ENCODE data around the gene DOC2B. TPM values are rescaled to one million over a fixed set of nuclear protein-coding genes. Genes with fewer than 3 reads are reported as not detected.

The DOC2B gene
- total RNA-seq, 1 donor from 2014 or later, result 0.11 TPM

DNA sequence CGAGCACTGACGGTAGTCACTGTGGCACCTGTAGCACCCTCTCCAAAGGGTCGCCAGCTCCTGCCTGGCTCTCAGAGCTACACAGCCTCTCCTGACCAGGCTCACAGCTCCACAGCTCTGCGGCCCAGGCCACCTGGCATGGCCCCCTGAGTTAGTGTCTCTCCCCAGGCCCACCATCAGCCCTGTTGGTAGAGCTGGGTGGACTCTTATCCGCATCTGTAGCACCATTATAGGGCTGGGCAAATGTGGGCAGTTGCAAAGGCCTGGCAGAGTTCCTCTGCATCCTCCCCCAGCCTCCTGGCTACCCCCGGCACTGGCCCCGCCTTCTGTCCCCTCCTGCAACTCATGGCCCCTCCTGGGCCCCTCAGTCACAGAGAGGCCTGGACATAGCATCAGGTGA, 25.9 kb downstream of the DOC2B start:
- H3K4me3 Mint-ChIP-seq (ENCODE audit: unreplicated experiment), result no peak overlapping the region
- FAIRE-seq, result no peak
- no peak overlapping the region for H3K27ac Mint-ChIP-seq (ENCODE audit: unreplicated experiment)

DNA sequence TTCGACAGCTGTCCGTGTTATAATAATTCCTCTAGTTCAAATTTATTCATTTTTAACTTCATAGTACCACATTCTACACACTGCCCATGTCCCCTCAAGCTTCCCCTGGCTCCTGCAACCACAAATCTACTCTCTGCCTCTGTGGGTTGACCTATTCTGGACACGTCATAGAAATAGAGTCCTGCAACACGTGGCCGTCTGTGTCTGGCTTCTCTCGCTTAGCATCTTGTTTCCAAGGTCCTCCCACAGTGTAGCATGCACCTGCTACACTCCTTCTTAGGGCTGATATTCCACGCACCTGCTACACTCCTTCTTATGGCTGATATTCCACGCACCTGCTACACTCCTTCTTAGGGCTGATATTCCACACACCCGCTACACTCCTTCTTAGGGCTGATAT, 27.6 kb downstream of the DOC2B start:
- peaks cover 2% of the 10 kb centered on the region for H3K9me3 Mint-ChIP-seq (ENCODE audit: unreplicated experiment)
- no peak overlapping the region for H3K9ac ChIP-seq (ENCODE audit: low read length)
- no peak overlapping the region for H3K27ac Mint-ChIP-seq (ENCODE audit: unreplicated experiment)
- no peak overlapping the region for H3K27ac ChIP-seq (ENCODE audit: low read depth, low read length)
- FAIRE-seq (no peak), DNase-seq (ENCODE audit: low read depth) (no peak)
- H3K36me3 Mint-ChIP-seq (ENCODE audit: low read depth, unreplicated experiment), result no peaks in the 10 kb centered on the region
- H3K27me3 Mint-ChIP-seq (ENCODE audit: low read depth, unreplicated experiment), result peaks cover 34% of the 10 kb centered on the region
- H3K9me3 ChIP-seq (ENCODE audit: insufficient read depth, low read depth, low read length), result no peaks in the 10 kb centered on the region
- H3K4me3 Mint-ChIP-seq (ENCODE audit: unreplicated experiment), result no peak overlapping the region
- no peak overlapping the region for H2AFZ ChIP-seq (ENCODE audit: low read depth, low read length)
- no peaks in the 10 kb centered on the region for H3K4me1 ChIP-seq (ENCODE audit: insufficient read depth, low read length)
- no peak overlapping the region for H3K4me2 ChIP-seq (ENCODE audit: low read length)
- no peaks in the 10 kb centered on the region for H3K79me2 ChIP-seq (ENCODE audit: insufficient read depth, low read length)
- H4K20me1 ChIP-seq (ENCODE audit: insufficient read depth, low read length), result no peaks in the 10 kb centered on the region
- H3K4me3 ChIP-seq (ENCODE audit: insufficient read depth, low read depth, low read length), result no peak overlapping the region
- H3K4me1 Mint-ChIP-seq (ENCODE audit: low read depth, unreplicated experiment), result no peaks in the 10 kb centered on the region
- no peak for TF ChIP-seq CTCF (IDR thresholded peaks at IDR 0.05; ENCODE audit: insufficient read depth, low read depth, low read length)
- TF ChIP-seq EZH2 (IDR thresholded peaks at IDR 0.05; ENCODE audit: insufficient read depth, low read length), result no peak
- no peaks in the 10 kb centered on the region for H3K27me3 ChIP-seq (ENCODE audit: insufficient read depth, low read length)
- H3K36me3 ChIP-seq (ENCODE audit: insufficient read depth, low read length), result no peaks in the 10 kb centered on the region

More for the DNA sequence above, 25.9 kb downstream of the DOC2B start:
- DNase-seq (ENCODE audit: low read depth), result no peak
- no peaks in the 10 kb centered on the region for H3K27me3 ChIP-seq (ENCODE audit: insufficient read depth, low read length)
- H3K4me2 ChIP-seq (ENCODE audit: low read length), result no peak overlapping the region
- H4K20me1 ChIP-seq (ENCODE audit: insufficient read depth, low read length), result no peaks in the 10 kb centered on the region
- no peak overlapping the region for H3K4me3 ChIP-seq (ENCODE audit: insufficient read depth, low read depth, low read length)
- Mint-ChIP-seq H3K9me3 (ENCODE audit: unreplicated experiment) (peaks cover 2% of the 10 kb centered on the region), H3K36me3 (ENCODE audit: low read depth, unreplicated experiment) (no peaks in the 10 kb centered on the region), H3K27me3 (ENCODE audit: low read depth, unreplicated experiment) (peaks cover 28% of the 10 kb centered on the region), H3K4me1 (ENCODE audit: low read depth, unreplicated experiment) (no peaks in the 10 kb centered on the region)
- no peaks in the 10 kb centered on the region for H3K9me3 ChIP-seq (ENCODE audit: insufficient read depth, low read depth, low read length)
- TF ChIP-seq CTCF (IDR thresholded peaks at IDR 0.05; ENCODE audit: insufficient read depth, low read depth, low read length), result no peak
- TF ChIP-seq EZH2 (IDR thresholded peaks at IDR 0.05; ENCODE audit: insufficient read depth, low read length), result no peak
- H3K27ac ChIP-seq (ENCODE audit: low read depth, low read length), result no peak overlapping the region
- no peak overlapping the region for H3K9ac ChIP-seq (ENCODE audit: low read length)
- H3K36me3 ChIP-seq (ENCODE audit: insufficient read depth, low read length), result no peaks in the 10 kb centered on the region
- no peak overlapping the region for H2AFZ ChIP-seq (ENCODE audit: low read depth, low read length)
- H3K79me2 ChIP-seq (ENCODE audit: insufficient read depth, low read length), result no peaks in the 10 kb centered on the region
- H3K4me1 ChIP-seq (ENCODE audit: insufficient read depth, low read length), result no peaks in the 10 kb centered on the region

DNA sequence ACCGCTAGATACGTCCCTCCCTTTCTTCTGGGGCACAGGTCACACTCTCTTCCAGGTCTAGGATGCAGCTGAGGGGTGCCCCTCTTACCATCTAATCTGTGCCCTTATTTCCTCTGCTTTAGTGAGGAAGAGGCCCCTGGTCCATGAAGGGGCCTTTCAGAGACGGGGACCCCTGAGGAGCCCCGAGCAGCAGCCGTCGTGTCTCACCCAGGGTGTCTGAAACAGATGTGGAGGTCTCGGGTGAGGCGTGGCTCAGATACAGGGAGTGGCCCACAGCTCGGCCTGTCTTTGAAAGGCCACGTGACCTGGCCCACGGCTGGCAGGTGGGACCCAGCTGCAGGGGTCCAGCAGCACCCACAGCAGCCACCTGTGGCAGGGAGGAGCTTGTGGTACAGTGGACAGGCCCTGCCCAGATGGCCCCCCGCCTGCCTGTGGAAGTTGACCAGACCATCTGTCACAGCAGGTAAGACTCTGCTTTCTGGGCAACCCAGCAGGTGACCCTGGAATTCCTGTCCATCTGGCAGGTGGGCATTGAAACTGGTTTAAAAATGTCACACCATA, 28.5 kb downstream of the DOC2B start:
- Histone ChIP-seq H3K9ac (ENCODE audit: low read length) (no peak overlapping the region), H3K27ac (ENCODE audit: low read depth, low read length) (no peak overlapping the region), H3K4me1 (ENCODE audit: insufficient read depth, low read length) (no peaks in the 10 kb centered on the region), H3K9me3 (ENCODE audit: insufficient read depth, low read depth, low read length) (no peaks in the 10 kb centered on the region), H3K36me3 (ENCODE audit: insufficient read depth, low read length) (no peaks in the 10 kb centered on the region), H3K79me2 (ENCODE audit: insufficient read depth, low read length) (no peaks in the 10 kb centered on the region), H3K4me2 (ENCODE audit: low read length) (no peak overlapping the region), H4K20me1 (ENCODE audit: insufficient read depth, low read length) (no peaks in the 10 kb centered on the region), H3K27me3 (ENCODE audit: insufficient read depth, low read length) (no peaks in the 10 kb centered on the region), H3K4me3 (ENCODE audit: insufficient read depth, low read depth, low read length) (no peak overlapping the region), H2AFZ (ENCODE audit: low read depth, low read length) (no peak overlapping the region)
- peaks cover 34% of the 10 kb centered on the region for H3K27me3 Mint-ChIP-seq (ENCODE audit: low read depth, unreplicated experiment)
- H3K4me1 Mint-ChIP-seq (ENCODE audit: low read depth, unreplicated experiment), result no peaks in the 10 kb centered on the region
- FAIRE-seq (no peak), DNase-seq (ENCODE audit: low read depth) (no peak)
- H3K4me3 Mint-ChIP-seq (ENCODE audit: unreplicated experiment), result no peak overlapping the region
- H3K27ac Mint-ChIP-seq (ENCODE audit: unreplicated experiment), result no peak overlapping the region
- peaks cover 2% of the 10 kb centered on the region for H3K9me3 Mint-ChIP-seq (ENCODE audit: unreplicated experiment)
- H3K36me3 Mint-ChIP-seq (ENCODE audit: low read depth, unreplicated experiment), result no peaks in the 10 kb centered on the region
- TF ChIP-seq EZH2 (IDR thresholded peaks at IDR 0.05; ENCODE audit: insufficient read depth, low read length) (no peak), CTCF (IDR thresholded peaks at IDR 0.05; ENCODE audit: insufficient read depth, low read depth, low read length) (no peak)

All from astrocyte (in vitro differentiated cells and primary cell).